ENCODE results near the gene PCBD2. TPM values are rescaled to one million over a fixed set of nuclear protein-coding genes. Genes with fewer than 3 reads are reported as not detected.
"Not testable (repeated sequence)": the region's sequence is repeated elsewhere in the genome, so short reads cannot be mapped to it uniquely, and the experiment has no call there.

Gene PCBD2
- total RNA-seq, 1 experiment from 2014 or later: 17.6 TPM

GRCh38 chr5:134994560-134995156, 89.7 kb downstream of the PCBD2 start:
- BruUV-seq (replicated peaks): no TSS peak
- CTCF ChIA-PET: no interaction called here
- Histone ChIP-seq H3K4me3 (no peak overlapping the region), H4K20me1 (ENCODE audit: insufficient read depth) (no peaks in the 10 kb centered on the region), H3K79me2 (ENCODE audit: low read depth) (no peaks in the 10 kb centered on the region), H3K4me1 (replicated peaks; ENCODE audit: insufficient read depth) (no peaks in the 10 kb centered on the region), H3K9me2 (ENCODE audit: insufficient read depth) (no peaks in the 10 kb centered on the region), H3K27me3 (ENCODE audit: insufficient read depth, low read depth) (no peaks in the 10 kb centered on the region), H2AFZ (no peak overlapping the region), H3K36me3 (ENCODE audit: low read depth) (peaks cover 4% of the 10 kb centered on the region; the same call in 1 of the 2 replicates), H3F3A (ENCODE audit: insufficient read depth, low read depth) (no peaks in the 10 kb centered on the region), H3K27ac (no peak overlapping the region), H3K4me2 (no peak overlapping the region), H3K9me3 (ENCODE audit: insufficient read depth, low read depth) (peaks cover 6% of the 10 kb centered on the region)
- intact Hi-C loops (cut with micrococcal nuclease; ENCODE audit: unreplicated experiment): no loop called here
- no peak for DNase-seq
- POLR2A ChIA-PET (ENCODE audit: unreplicated experiment): no interaction called here
- TF ChIP-seq CTCF (conservative IDR thresholded peaks at IDR 0.05) (no peak), EZH2 (IDR thresholded peaks at IDR 0.05; ENCODE audit: low read depth) (no peak)

DNA sequence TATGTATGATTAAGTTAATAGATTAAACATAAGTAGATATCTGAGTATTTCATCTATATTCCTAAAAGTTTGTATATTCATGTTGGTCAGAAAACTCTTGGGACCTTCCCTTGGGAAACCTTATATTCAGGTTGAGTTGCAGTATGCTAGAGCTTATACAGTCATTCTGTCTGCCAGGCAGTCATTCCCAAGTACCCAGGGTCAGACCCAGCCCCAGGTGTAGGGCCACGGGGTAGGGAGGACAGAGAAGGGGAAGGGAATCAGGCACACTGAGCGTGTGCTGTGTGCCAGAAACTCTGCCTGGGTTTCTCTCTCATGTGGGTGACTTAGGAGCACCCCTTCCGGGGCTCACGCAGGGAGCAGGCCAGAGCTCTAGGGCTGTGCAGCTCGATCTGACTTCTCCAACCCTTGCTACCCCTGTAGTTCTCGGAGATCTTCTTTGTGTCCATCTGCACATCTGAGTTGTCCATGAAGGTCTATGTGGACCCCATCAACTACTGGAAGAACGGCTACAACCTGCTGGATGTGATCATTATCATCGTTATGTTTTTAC, 91.0 kb downstream of the PCBD2 start:
- Histone ChIP-seq H3K9me3 (ENCODE audit: insufficient read depth, low read depth) (peaks cover 5% of the 10 kb centered on the region), H2AFZ (no peak overlapping the region), H3K9me2 (ENCODE audit: insufficient read depth) (no peaks in the 10 kb centered on the region), H3K36me3 (ENCODE audit: low read depth) (peaks cover 2% of the 10 kb centered on the region; the same call in 1 of the 2 replicates), H3K27ac (no peak overlapping the region), H4K20me1 (ENCODE audit: insufficient read depth) (no peaks in the 10 kb centered on the region), H3K79me2 (ENCODE audit: low read depth) (no peaks in the 10 kb centered on the region), H3K4me1 (replicated peaks; ENCODE audit: insufficient read depth) (no peaks in the 10 kb centered on the region), H3K4me3 (no peak overlapping the region), H3F3A (ENCODE audit: insufficient read depth, low read depth) (no peaks in the 10 kb centered on the region), H3K4me2 (no peak overlapping the region), H3K27me3 (ENCODE audit: insufficient read depth, low read depth) (no peaks in the 10 kb centered on the region)
- CTCF ChIA-PET: no interaction called here
- POLR2A ChIA-PET (ENCODE audit: unreplicated experiment): no interaction called here
- TF ChIP-seq EZH2 (IDR thresholded peaks at IDR 0.05; ENCODE audit: low read depth) (no peak), CTCF (conservative IDR thresholded peaks at IDR 0.05) (no peak)
- BruUV-seq (replicated peaks): no TSS peak
- no peak for DNase-seq
- intact Hi-C loops (cut with micrococcal nuclease; ENCODE audit: unreplicated experiment): no loop called here

DNA sequence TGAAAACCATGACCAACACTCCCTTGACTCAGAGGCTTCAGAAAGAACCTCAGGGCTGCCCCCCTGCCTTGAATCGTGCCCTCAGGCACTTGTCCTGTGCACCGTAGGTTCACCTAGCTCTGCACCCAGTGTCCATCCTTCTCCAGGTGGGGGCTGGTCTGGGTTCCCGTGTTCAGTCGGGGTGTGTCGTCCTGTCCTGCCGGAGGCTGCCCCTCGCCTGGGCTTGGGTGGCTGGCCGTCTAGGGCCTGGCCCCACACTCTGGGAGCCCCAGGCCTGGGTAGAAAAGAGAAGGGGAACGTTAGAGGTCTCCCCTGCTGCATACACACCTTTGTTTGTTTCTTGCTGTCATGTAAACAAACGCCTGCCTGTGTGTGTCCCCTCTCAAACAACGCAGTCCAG, 92.1 kb downstream of the PCBD2 start:
- Histone ChIP-seq H3K9me3 (ENCODE audit: insufficient read depth, low read depth) (no peaks in the 10 kb centered on the region; the same call in 1 of the 2 replicates), H3K36me3 (ENCODE audit: low read depth) (no peaks in the 10 kb centered on the region), H3K27ac (no peak overlapping the region), H3K9me2 (ENCODE audit: insufficient read depth) (no peaks in the 10 kb centered on the region), H4K20me1 (ENCODE audit: insufficient read depth) (no peaks in the 10 kb centered on the region), H3K4me2 (no peak overlapping the region), H3K4me1 (replicated peaks; ENCODE audit: insufficient read depth) (no peaks in the 10 kb centered on the region), H2AFZ (no peak overlapping the region), H3K27me3 (ENCODE audit: insufficient read depth, low read depth) (no peaks in the 10 kb centered on the region), H3K4me3 (no peak overlapping the region), H3K79me2 (ENCODE audit: low read depth) (no peaks in the 10 kb centered on the region), H3F3A (ENCODE audit: insufficient read depth, low read depth) (no peaks in the 10 kb centered on the region)
- no TSS peak for BruUV-seq (replicated peaks)
- intact Hi-C loops (cut with micrococcal nuclease; ENCODE audit: unreplicated experiment): no loop called here
- no peak for DNase-seq
- CTCF ChIA-PET: no interaction called here
- POLR2A ChIA-PET (ENCODE audit: unreplicated experiment): no interaction called here
- TF ChIP-seq CTCF (conservative IDR thresholded peaks at IDR 0.05) (no peak), EZH2 (IDR thresholded peaks at IDR 0.05; ENCODE audit: low read depth) (no peak)

DNA sequence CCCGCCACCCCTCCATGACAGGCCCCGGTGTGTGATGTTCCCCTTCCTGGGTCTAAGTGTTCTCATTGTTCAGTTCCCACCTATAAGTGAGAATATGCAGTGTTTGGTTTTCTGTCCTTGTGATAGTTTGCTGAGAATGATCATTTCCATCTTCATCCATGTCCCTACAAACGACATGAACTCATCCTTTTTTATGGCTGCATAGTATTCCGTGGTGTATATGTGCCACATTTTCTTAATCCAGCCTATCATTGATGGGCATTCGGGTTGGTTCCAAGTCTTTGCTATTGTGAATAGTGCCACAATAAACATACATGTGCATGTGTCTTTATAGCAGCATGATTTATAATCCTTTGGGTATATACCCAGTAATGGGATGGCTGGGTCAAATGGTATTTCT, 93.1 kb downstream of the PCBD2 start:
- H4K20me1 ChIP-seq (ENCODE audit: insufficient read depth); H3K27me3 ChIP-seq (ENCODE audit: insufficient read depth, low read depth); H3K9me3 ChIP-seq (ENCODE audit: insufficient read depth, low read depth); H3K9me2 ChIP-seq (ENCODE audit: insufficient read depth); H3K27ac ChIP-seq; intact Hi-C loops (cut with micrococcal nuclease; ENCODE audit: unreplicated experiment); H3K79me2 ChIP-seq (ENCODE audit: low read depth); POLR2A ChIA-PET (ENCODE audit: unreplicated experiment); DNase-seq; H3F3A ChIP-seq (ENCODE audit: insufficient read depth, low read depth); H3K4me1 ChIP-seq (replicated peaks; ENCODE audit: insufficient read depth); CTCF ChIA-PET; BruUV-seq (replicated peaks); H3K36me3 ChIP-seq (ENCODE audit: low read depth); H3K4me3 ChIP-seq; H3K4me2 ChIP-seq; H2AFZ ChIP-seq: not testable (repeated sequence)

Data from PC-9 (cell line).